Neuronal stem cell (in vitro differentiated cells): ENCODE data around the gene SORCS3.
A peak's percentile ranks its signal among the peaks of the same experiment; 100 is the strongest.

ENCODE experiments used
- DNase-seq: peaks from one replicate; pipeline ENCODE4 v3.0.0-alpha.2; 2013; ENCODE audit warnings: low spot score
- H2AFZ ChIP-seq: one replicate; pipeline ENCODE4 v1.6.1; 2013; ENCODE audit warnings: mild to moderate bottlenecking, low read length, inconsistent platforms
- H2AK5ac ChIP-seq: 2 replicates; pipeline ENCODE4 v1.6.1; 2013; ENCODE audit warnings: low read depth, mild to moderate bottlenecking, inconsistent platforms, low read length, moderate library complexity, mixed read lengths
- H2BK120ac ChIP-seq: 2 replicates; pipeline ENCODE4 v1.6.1; 2013; ENCODE audit warnings: low read depth, mild to moderate bottlenecking, inconsistent platforms, low read length, moderate library complexity, mixed read lengths
- H2BK12ac ChIP-seq: one replicate; pipeline ENCODE4 v1.6.1; 2013; ENCODE audit warnings: low read length, inconsistent platforms
- H2BK15ac ChIP-seq: 2 replicates; pipeline ENCODE4 v1.6.1; 2013; ENCODE audit warnings: mild to moderate bottlenecking, low read length, inconsistent platforms, mixed read lengths
- H2BK5ac ChIP-seq: one replicate; pipeline ENCODE4 v1.6.1; 2013; ENCODE audit warnings: inconsistent platforms, mild to moderate bottlenecking, low read length, moderate library complexity
- H3K14ac ChIP-seq: one replicate; pipeline ENCODE4 v1.6.1; 2013; ENCODE audit warnings: low read length, inconsistent platforms
- H3K18ac ChIP-seq: 2 replicates; pipeline ENCODE4 v1.6.1; 2013; ENCODE audit warnings: low read length, inconsistent platforms
- H3K23ac ChIP-seq: 2 replicates; pipeline ENCODE4 v1.6.1; 2013; ENCODE audit warnings: low read depth, mild to moderate bottlenecking, mixed read lengths, low read length, inconsistent platforms; ENCODE audit not compliant: poor library complexity
- H3K27ac ChIP-seq: replicated peaks from 3 replicates; pipeline ENCODE4 v1.5.1; 2013; ENCODE audit warnings: low read length, inconsistent platforms
- H3K27me3 ChIP-seq, 3 experiments: 2 replicates each; pipeline ENCODE4 v1.6.1; 2013; ENCODE audit warnings: low read length in 3 of 3, mild to moderate bottlenecking in 2 of 3, inconsistent platforms in 1 of 3, low read depth in 1 of 3, mixed read lengths in 1 of 3, moderate library complexity in 1 of 3; ENCODE audit not compliant: control insufficient read depth in 3 of 3, insufficient read depth in 3 of 3
- H3K36me3 ChIP-seq, 2 donors: replicated peaks in 1 of 2; 2 replicates each; pipeline ENCODE4 v1.6.1; 2013; ENCODE audit warnings: low read length in 2 of 2; ENCODE audit not compliant: control insufficient read depth in 2 of 2, insufficient read depth in 2 of 2
- H3K4ac ChIP-seq: 2 replicates; pipeline ENCODE4 v1.6.1; 2013; ENCODE audit warnings: inconsistent platforms, mild to moderate bottlenecking, low read length, moderate library complexity
- H3K4me1 ChIP-seq, 2 donors: 1 replicate in 1 of 2; 2 replicates in 1 of 2; pipeline ENCODE4 v1.6.1; 2013; ENCODE audit warnings: low read length in 2 of 2, low read depth in 1 of 2; ENCODE audit not compliant: control insufficient read depth in 2 of 2, insufficient read depth in 1 of 2
- H3K4me2 ChIP-seq: one replicate; pipeline ENCODE4 v1.6.1; 2013; ENCODE audit warnings: mild to moderate bottlenecking, low read length, inconsistent platforms; ENCODE audit not compliant: insufficient read depth, poor library complexity, severe bottlenecking
- H3K4me3 ChIP-seq, 2 donors: 2 replicates each; pipeline ENCODE4 v1.5.1; 2013; ENCODE audit warnings: low read length in 2 of 2, mild to moderate bottlenecking in 2 of 2, inconsistent platforms in 1 of 2, moderate library complexity in 1 of 2
- H3K79me1 ChIP-seq: one replicate; pipeline ENCODE4 v1.6.1; 2013; ENCODE audit warnings: low read depth, mild to moderate bottlenecking, inconsistent platforms, low read length, moderate library complexity
- H3K9ac ChIP-seq: one replicate; pipeline ENCODE4 v1.6.1; 2013; ENCODE audit warnings: mild to moderate bottlenecking, low read depth, low read length, inconsistent platforms; ENCODE audit not compliant: poor library complexity
- H3K9me3 ChIP-seq, 2 donors: replicated peaks in 1 of 2; 2 replicates each; pipeline versions ENCODE3 to v1.6.1; 2013; ENCODE audit warnings: low read length in 2 of 2, mild to moderate bottlenecking in 2 of 2, inconsistent platforms in 1 of 2, low read depth in 1 of 2, mixed read lengths in 1 of 2, moderate library complexity in 1 of 2; ENCODE audit not compliant: control insufficient read depth in 2 of 2, insufficient read depth in 1 of 2
- H4K8ac ChIP-seq: one replicate; pipeline ENCODE4 v1.6.1; 2013; ENCODE audit warnings: low read depth, mild to moderate bottlenecking, inconsistent platforms, low read length, moderate library complexity
- H4K91ac ChIP-seq: one replicate; pipeline ENCODE4 v1.6.1; 2013; ENCODE audit warnings: low read length, low read depth, mild to moderate bottlenecking, inconsistent platforms; ENCODE audit not compliant: poor library complexity
- WGBS, 2 donors: extraction: QIAGEN DNeasy Blood & Tissue Kit; methylation state at CpG; one replicate each; pipeline ENCODE4 v1.1.7; 2013; ENCODE audit warnings: missing lambda C conversion rate in 2 of 2, mixed read lengths in 1 of 2; ENCODE audit not compliant: insufficient read length in 2 of 2, insufficient replicate concordance in 1 of 2; ENCODE audit errors: extremely low coverage in 2 of 2; 5-methylcytosine and 5-hydroxymethylcytosine counted together

SORCS3 gene

GRCh38 chr10:105171945-105172344 is 530.9 kb downstream of the SORCS3 start:
- Histone ChIP-seq H4K8ac (no peak overlapping the region), H3K27ac (no peak overlapping the region), H2BK5ac (no peak overlapping the region), H2AK5ac (no peak overlapping the region), H3K36me3 (no peaks in the 10 kb centered on the region), H3K23ac (no peak overlapping the region), H3K4me1 (no peaks in the 10 kb centered on the region), H3K27me3 (peaks cover 0 to 3% (median 0%) of the 10 kb centered on the region in 3 experiments), H4K91ac (no peak overlapping the region), H2BK12ac (no peak overlapping the region), H2AFZ (no peak overlapping the region), H3K4ac (no peak overlapping the region), H3K4me2 (no peak overlapping the region), H3K4me3 (no peak overlapping the region), H3K14ac (no peak overlapping the region), H3K18ac (no peak overlapping the region), H3K79me1 (no peaks in the 10 kb centered on the region), H2BK120ac (no peak overlapping the region), H2BK15ac (no peak overlapping the region), H3K9me3 (no peaks in the 10 kb centered on the region), H3K9ac (no peak overlapping the region)
- no CpG with 5 or more reads among the region's 3 CpGs for WGBS, 2 donors
- no peak for DNase-seq

GRCh38 chr10:105181626-105182025 is 540.5 kb downstream of the SORCS3 start:
- Histone ChIP-seq H2BK120ac (no peak overlapping the region), H3K9ac (no peak overlapping the region), H3K27me3 (no peaks in the 10 kb centered on the region), H3K18ac (no peak overlapping the region), H3K4me1 (no peaks in the 10 kb centered on the region), H2BK5ac (no peak overlapping the region), H3K4me2 (no peak overlapping the region), H3K27ac (no peak overlapping the region), H3K4ac (no peak overlapping the region), H4K8ac (no peak overlapping the region), H3K36me3 (no peaks in the 10 kb centered on the region), H2AK5ac (no peak overlapping the region), H2BK15ac (no peak overlapping the region), H3K4me3 (no peak overlapping the region), H3K14ac (no peak overlapping the region), H3K79me1 (no peaks in the 10 kb centered on the region), H2BK12ac (no peak overlapping the region), H4K91ac (no peak overlapping the region), H3K23ac (no peak overlapping the region), H3K9me3 (no peaks in the 10 kb centered on the region), H2AFZ (peak overlapping the region; percentile 42)
- no peak for DNase-seq

- no peak overlapping the region for H4K8ac ChIP-seq
- H3K4ac ChIP-seq, result no peak overlapping the region
- H2BK15ac ChIP-seq, result no peak overlapping the region
- H3K9me3 ChIP-seq, result no peaks in the 10 kb centered on the region
- H3K36me3 ChIP-seq, result no peaks in the 10 kb centered on the region
- WGBS, 2 donors, result no CpG with 5 or more reads among the region's 4 CpGs
- no peak overlapping the region for H4K91ac ChIP-seq
- no peak overlapping the region for H3K18ac ChIP-seq
- no peaks in the 10 kb centered on the region for H3K27me3 ChIP-seq
- H3K4me2 ChIP-seq, result no peak overlapping the region
- H3K79me1 ChIP-seq, result no peaks in the 10 kb centered on the region
- no peak overlapping the region for H2BK12ac ChIP-seq
- no peak overlapping the region for H2AFZ ChIP-seq
- no peak for DNase-seq
- no peak overlapping the region for H3K27ac ChIP-seq
- H3K14ac ChIP-seq, result no peak overlapping the region
- H2BK120ac ChIP-seq, result no peak overlapping the region
- no peak overlapping the region for H3K23ac ChIP-seq
- H3K4me1 ChIP-seq, result no peaks in the 10 kb centered on the region
- H2AK5ac ChIP-seq, result no peak overlapping the region
- H2BK5ac ChIP-seq, result no peak overlapping the region
- no peak overlapping the region for H3K9ac ChIP-seq
- H3K4me3 ChIP-seq, result no peak overlapping the region
These were observed 542.4 kb downstream of the SORCS3 start for GRCh38 chr10:105183536-105183935.

- Histone ChIP-seq H3K27me3 (no peaks in the 10 kb centered on the region), H4K8ac (no peak overlapping the region), H3K4me3 (no peak overlapping the region), H2AFZ (no peak overlapping the region), H4K91ac (no peak overlapping the region), H3K4me2 (no peak overlapping the region), H2BK5ac (no peak overlapping the region), H3K4me1 (no peaks in the 10 kb centered on the region), H2BK12ac (no peak overlapping the region), H3K9me3 (no peaks in the 10 kb centered on the region), H3K79me1 (no peaks in the 10 kb centered on the region), H3K23ac (no peak overlapping the region), H2BK15ac (no peak overlapping the region), H3K14ac (no peak overlapping the region), H3K9ac (no peak overlapping the region), H2BK120ac (no peak overlapping the region), H3K36me3 (no peaks in the 10 kb centered on the region), H3K27ac (no peak overlapping the region), H3K18ac (no peak overlapping the region), H3K4ac (no peak overlapping the region), H2AK5ac (no peak overlapping the region)
- no peak for DNase-seq
- no CpG with 5 or more reads among the region's 4 CpGs for WGBS, 2 donors
These were observed 544.1 kb downstream of the SORCS3 start for GRCh38 chr10:105185161-105185560.
